SW480 (cell line): ENCODE measurements around the gene ELAC1.

Source experiments
- DNase-seq: peaks from one replicate; pipeline ENCODE4 v3.0.0-alpha.2; 2016; ENCODE audit warnings: low spot score

The ELAC1 gene

GRCh38 chr18:51017140-51017879 lies 49.5 kb downstream of the ELAC1 start:
- no peak for DNase-seq

GRCh38 chr18:51020536-51020935 lies 52.7 kb downstream of the ELAC1 start:
- DNase-seq = no peak

GRCh38 chr18:51021226-51021965 lies 53.6 kb downstream of the ELAC1 start:
- DNase-seq = no peak

- DNase-seq = no peak
These were observed 57.7 kb downstream of the ELAC1 start for GRCh38 chr18:51025512-51025911.

GRCh38 chr18:51028201-51028805 lies 60.5 kb downstream of the ELAC1 start:
- no peak for DNase-seq

- DNase-seq = no peak
These were observed 61.5 kb downstream of the ELAC1 start for GRCh38 chr18:51029378-51029693.

GRCh38 chr18:51029694-51030536 lies 62.1 kb downstream of the ELAC1 start, which contains the start of gene SMAD4:
Gene SMAD4 (plus strand): TSS chr18:51030213. CDS start chr18:51047047, 16,834 bp downstream.
- no peak for DNase-seq

GRCh38 chr18:51030537-51031258 lies 62.9 kb downstream of the ELAC1 start:
- DNase-seq = no peak

- no peak for DNase-seq
These were observed 64.4 kb downstream of the ELAC1 start for GRCh38 chr18:51032193-51032592.

- DNase-seq = no peak
These were observed 69.4 kb downstream of the ELAC1 start for GRCh38 chr18:51037230-51037629.
